Ovary (tissue), 9 donors: ENCODE measurements around the gene SPRY4. TPM values are rescaled to one million over a fixed set of nuclear protein-coding genes. Genes with fewer than 3 reads are reported as not detected.

Source experiments
- DNase-seq, 5 donors: peaks; one replicate each; pipeline ENCODE4 v3.0.0-alpha.2; 2019 to 2020
- H3K27ac ChIP-seq, 2 donors: fragments of 200-600 bp; one replicate each; pipeline versions ENCODE4 v1.5.1 to v1.8.0; 2019 to 2022
- H3K27me3 ChIP-seq: fragments of 200-600 bp; one replicate; pipeline ENCODE4 v1.8.0; 2022
- H3K36me3 ChIP-seq: fragments of 200-600 bp; sonication (generic); one replicate; pipeline ENCODE4 v1.5.1; 2019
- H3K4me1 ChIP-seq: one replicate; pipeline ENCODE4 v1.8.1; 2013; ENCODE audit warnings: mild to moderate bottlenecking, moderate library complexity; ENCODE audit not compliant: insufficient read depth
- H3K4me3 ChIP-seq: fragments of 200-600 bp; sonication (generic); one replicate; pipeline ENCODE4 v1.5.1; 2017
- H3K9me3 ChIP-seq, 2 donors: fragments of 200-600 bp in 1 of 2; sonication (generic) in 1 of 2; one replicate each; pipeline versions ENCODE4 v1.5.1 to v1.8.1; 2013 to 2019; ENCODE audit warnings: mild to moderate bottlenecking in 1 of 2, moderate library complexity in 1 of 2
- EP300 ChIP-seq: sonication (generic); formaldehyde crosslinking; IDR thresholded peaks from one replicate; pipeline ENCODE4 v1.6.1; 2017; ENCODE audit warnings: antibody characterized with exemption
- POLR2A ChIP-seq: fragments of 450-650 bp; IDR thresholded peaks from one replicate; pipeline ENCODE4 v1.6.1; 2017; ENCODE audit warnings: antibody characterized with exemption, mild to moderate bottlenecking, moderate library complexity
- WGBS, 3 donors: extraction: QIAGEN DNeasy Blood & Tissue Kit in 1 of 3; methylation state at CpG; one replicate each; pipeline versions ENCODE4 v1.1.5 to v1.1.7; 2013 to 2017; 5-methylcytosine and 5-hydroxymethylcytosine counted together
- intact Hi-C, 4 donors: fragments of 100-400 bp; cut with DNase I; formaldehyde crosslinking; loops; one replicate each; pipeline versions ENCODE4 v1.11.0 to v1.15.1; 2022 to 2023
- polyA plus RNA-seq, 2 donors: library from polyadenylated mRNA; stranded (reverse); fragments of 200-250 nt in 1 of 2; fragments of 350-450 nt in 1 of 2; fragmentation: Illumina TruSeq in 1 of 2; extraction: RNeasy Lipid Tissue Mini Kit (QIAGEN cat#74804) in 1 of 2; gene quantifications; one replicate each; pipeline ENCODE4 v1.2.3, GENCODE V29; 2013 to 2014
- total RNA-seq, 7 donors: library from RNA; depleted of rRNA in 2 of 7; stranded (reverse); fragments of >200 nt in 2 of 7; fragmentation: NEBNext Ultra II Directional in 3 of 7; extraction: Animal tissue kit (Norgen Biotek cat#: 25700) in 3 of 7; gene quantifications; one replicate each; pipeline versions ENCODE4 v1.1.0 to v1.2.4, GENCODE V29; 2016 to 2023
- TF ChIP-seq, protein P1 (sequence below), 3 donors: fragments of 450-650 bp in 2 of 3; fragments of 200-600 bp in 1 of 3; IDR thresholded peaks; one replicate each; pipeline versions ENCODE4 v1.5.1 to v1.8.0; 2016 to 2022; ENCODE audit warnings: antibody characterized with exemption in 3 of 3, mild to moderate bottlenecking in 1 of 3
- donor health status: DM: no; HTN: no; CAD: no; lungs with moderate emphysema.
- donor health status: DM: no; HTN: no; CAD: no.
- donor health status: Bipolar disorder and iron deficiency.
- donor health status: DM: yes; HTN: yes; CAD: no.
- donor health status: DM: no; HTN: no; CAD: no.
- donor health status: DM: yes; HTN: yes; CAD: no.

Gene SPRY4
- total and polyA plus RNA-seq, 9 donors, result 1.9 to 15.9 (median 5.5) TPM

DNA sequence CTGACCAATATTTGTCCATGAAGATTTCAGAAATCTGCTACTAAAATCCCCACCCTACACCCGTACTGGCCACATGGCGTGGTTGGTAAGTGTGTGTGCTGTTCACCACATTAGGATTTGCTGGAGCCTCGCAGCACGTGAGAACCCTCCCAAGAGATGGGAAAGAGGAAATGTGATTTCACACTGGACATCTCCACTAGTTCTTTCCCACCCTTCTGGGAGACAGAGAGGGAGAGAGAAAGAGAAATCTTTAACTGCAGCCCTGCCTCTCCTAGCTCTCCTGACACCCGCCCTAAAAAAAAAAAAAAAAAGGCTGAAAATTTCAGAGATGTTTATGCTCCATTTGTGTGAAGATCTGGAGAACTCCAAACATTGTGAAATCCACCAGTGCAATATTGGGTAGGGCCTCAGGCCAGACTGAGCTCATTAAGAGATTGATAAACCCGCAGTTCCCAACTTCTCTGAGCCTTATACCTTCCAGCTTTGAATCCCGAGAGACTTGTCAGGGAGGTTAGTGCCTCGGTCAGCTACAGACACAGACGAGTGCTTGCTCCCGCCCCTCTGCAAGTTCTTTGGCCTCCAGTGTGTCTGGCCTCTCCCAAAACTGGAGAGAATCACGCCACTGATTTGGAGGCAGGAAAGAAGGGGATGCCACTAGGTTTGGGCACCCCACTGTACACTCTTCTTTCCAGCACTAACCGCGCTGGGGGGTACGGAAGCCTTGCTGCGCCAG lies 1.9 kb downstream of the SPRY4 start:
- H3K4me1 ChIP-seq, result peaks cover 10% of the 10 kb centered on the region
- no peaks in the 10 kb centered on the region for H3K9me3 ChIP-seq
- intact Hi-C loops, result no loop called here
- no peaks in the 10 kb centered on the region for H3K36me3 ChIP-seq
- H3K27me3 ChIP-seq, result no peaks in the 10 kb centered on the region
- peak in 1 of 5 donors; percentile 46 for DNase-seq
- no peak overlapping the region for H3K27ac ChIP-seq
- peak overlapping the region; percentile 38 for H3K4me3 ChIP-seq
- TF ChIP-seq POLR2A (no peak), EP300 (no peak)
- TF ChIP-seq, protein P1, sequence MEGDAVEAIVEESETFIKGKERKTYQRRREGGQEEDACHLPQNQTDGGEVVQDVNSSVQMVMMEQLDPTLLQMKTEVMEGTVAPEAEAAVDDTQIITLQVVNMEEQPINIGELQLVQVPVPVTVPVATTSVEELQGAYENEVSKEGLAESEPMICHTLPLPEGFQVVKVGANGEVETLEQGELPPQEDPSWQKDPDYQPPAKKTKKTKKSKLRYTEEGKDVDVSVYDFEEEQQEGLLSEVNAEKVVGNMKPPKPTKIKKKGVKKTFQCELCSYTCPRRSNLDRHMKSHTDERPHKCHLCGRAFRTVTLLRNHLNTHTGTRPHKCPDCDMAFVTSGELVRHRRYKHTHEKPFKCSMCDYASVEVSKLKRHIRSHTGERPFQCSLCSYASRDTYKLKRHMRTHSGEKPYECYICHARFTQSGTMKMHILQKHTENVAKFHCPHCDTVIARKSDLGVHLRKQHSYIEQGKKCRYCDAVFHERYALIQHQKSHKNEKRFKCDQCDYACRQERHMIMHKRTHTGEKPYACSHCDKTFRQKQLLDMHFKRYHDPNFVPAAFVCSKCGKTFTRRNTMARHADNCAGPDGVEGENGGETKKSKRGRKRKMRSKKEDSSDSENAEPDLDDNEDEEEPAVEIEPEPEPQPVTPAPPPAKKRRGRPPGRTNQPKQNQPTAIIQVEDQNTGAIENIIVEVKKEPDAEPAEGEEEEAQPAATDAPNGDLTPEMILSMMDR (IDR thresholded peaks at IDR 0.05), result no peak
- 51 to 73% (median 62%) methylated on average over 15 of the region's 15 CpGs for WGBS, 3 donors

DNA sequence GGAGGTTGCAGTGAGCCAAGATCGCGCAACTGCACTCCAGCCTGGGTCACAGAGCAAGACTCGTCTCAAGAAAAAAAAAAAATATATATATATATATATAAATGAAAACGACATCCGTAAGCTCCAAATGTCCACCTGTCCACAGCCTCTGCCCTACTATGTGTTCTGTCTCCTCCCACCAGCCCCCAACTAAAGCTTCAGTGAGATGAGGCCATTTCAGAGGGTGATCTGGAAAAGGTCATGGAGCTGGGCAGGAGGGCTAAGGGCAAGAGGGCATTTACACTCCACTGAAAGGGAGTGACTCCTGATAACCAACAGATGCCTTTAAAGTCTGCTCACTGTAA lies 2.4 kb downstream of the SPRY4 start:
- intact Hi-C loops, result no loop called here
- no peak overlapping the region for H3K4me3 ChIP-seq
- no peaks in the 10 kb centered on the region for H3K27me3 ChIP-seq
- 86 to 89% (median 86%) methylated on average over 5 of the region's 5 CpGs for WGBS, 3 donors
- H3K27ac ChIP-seq, result no peak overlapping the region
- peaks cover 10% of the 10 kb centered on the region for H3K4me1 ChIP-seq
- H3K9me3 ChIP-seq, result no peaks in the 10 kb centered on the region
- TF ChIP-seq, protein P1 (IDR thresholded peaks at IDR 0.05), result no peak
- TF ChIP-seq POLR2A (no peak), EP300 (no peak)
- DNase-seq, result no peak
- no peaks in the 10 kb centered on the region for H3K36me3 ChIP-seq

DNA sequence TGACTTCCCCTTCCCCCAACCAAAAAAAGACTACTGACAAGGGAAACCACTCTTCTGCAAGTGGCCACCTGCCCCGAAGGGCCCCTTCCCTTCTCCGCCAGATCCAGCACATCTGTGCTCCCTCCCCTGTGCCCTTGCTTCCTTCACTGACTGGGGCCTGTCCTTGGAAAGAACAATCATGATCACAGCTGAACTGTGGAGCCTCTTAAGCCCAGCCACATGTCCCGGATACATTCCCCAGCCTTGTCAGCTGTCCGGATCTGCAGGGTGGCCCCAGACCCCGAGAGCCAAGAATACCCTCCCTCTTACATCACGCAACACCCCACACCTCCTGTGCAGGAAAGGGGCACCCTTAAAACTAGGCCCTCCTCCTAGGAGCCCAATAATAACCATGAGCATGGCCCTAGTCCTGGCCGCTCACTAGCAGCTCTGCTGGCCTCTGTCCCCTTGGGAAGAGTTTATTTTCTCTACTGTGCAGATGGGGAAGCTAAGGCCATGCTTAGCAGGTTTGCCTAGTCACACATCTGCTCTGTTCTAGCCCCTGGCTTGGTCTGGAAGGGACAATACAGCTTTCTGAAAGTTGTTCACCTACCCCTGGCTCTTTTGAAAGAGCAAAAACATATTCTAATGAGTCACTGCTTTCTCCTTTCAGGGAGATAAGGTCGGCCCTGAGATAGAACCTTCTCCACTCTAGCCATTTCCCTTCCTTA lies 3.8 kb downstream of the SPRY4 start:
- no peak for TF ChIP-seq EP300
- no peak for TF ChIP-seq POLR2A
- TF ChIP-seq, protein P1 (IDR thresholded peaks at IDR 0.05), result no peak
- no peak overlapping the region for H3K27ac ChIP-seq
- H3K27me3 ChIP-seq, result no peaks in the 10 kb centered on the region
- H3K4me3 ChIP-seq, result no peak overlapping the region
- intact Hi-C loops, result no loop called here
- peaks cover 10% of the 10 kb centered on the region for H3K4me1 ChIP-seq
- DNase-seq, result no peak
- no peaks in the 10 kb centered on the region for H3K9me3 ChIP-seq
- WGBS, 3 donors, result 44 to 52% (median 46%) methylated on average over 8 of the region's 8 CpGs
- no peaks in the 10 kb centered on the region for H3K36me3 ChIP-seq

DNA sequence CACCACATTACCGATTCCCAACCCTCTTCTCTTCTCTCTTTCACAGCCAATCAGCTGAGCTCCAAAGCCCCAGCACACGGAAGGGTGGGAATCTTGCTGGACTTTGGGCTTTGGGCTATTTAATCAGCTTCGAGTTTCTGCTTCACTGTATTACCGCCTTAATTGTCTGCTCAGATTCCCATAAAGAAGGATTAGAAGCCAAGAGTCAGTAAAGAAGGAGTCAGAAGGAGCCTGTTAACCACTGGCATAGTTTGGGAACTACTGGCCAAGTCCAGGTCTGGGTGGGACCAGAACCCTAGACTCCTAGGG lies 4.4 kb downstream of the SPRY4 start:
- Histone ChIP-seq H3K27me3 (no peaks in the 10 kb centered on the region), H3K9me3 (no peaks in the 10 kb centered on the region), H3K36me3 (no peaks in the 10 kb centered on the region), H3K4me1 (peaks cover 7% of the 10 kb centered on the region), H3K27ac (no peak overlapping the region), H3K4me3 (no peak overlapping the region)
- WGBS, 3 donors, result 56 to 64% (median 57%) methylated on average over 4 of the region's 4 CpGs
- TF ChIP-seq POLR2A (no peak), EP300 (no peak)
- TF ChIP-seq, protein P1 (IDR thresholded peaks at IDR 0.05), result no peak
- intact Hi-C loops, result no loop called here
- no peak for DNase-seq
